ENCODE data around the gene ALDH1A1.

ALDH1A1 gene

DNA sequence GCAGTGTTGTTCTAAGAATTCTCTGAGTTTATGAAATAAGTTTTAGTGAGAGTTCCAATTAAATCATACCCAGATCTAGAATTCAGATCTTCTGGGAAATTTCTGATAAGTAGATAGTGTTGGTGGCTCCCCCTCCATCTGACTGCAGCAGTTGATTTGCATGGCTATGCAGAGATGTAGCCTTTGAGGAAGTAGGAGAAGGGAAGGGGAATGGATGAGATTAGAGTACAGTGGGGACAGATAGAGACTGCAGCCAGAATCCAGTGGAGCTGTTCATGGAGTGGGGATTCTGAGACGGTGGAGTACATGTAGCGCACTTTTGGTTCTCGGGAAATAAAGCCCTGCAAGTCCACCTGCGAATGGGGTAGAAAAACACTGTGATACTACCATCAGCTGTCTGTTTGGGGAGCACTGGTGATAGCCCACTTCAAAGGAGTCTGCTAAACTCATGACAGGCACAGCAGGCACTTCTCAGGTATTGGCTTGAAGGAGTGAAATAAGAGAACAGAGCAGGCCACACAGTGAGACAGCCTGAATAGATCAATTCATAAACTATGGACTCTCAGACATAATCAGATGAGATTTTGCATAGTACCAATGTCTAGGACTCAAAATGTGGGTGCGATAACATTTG, 96.8 kb downstream of the ALDH1A1 start:
- DNase-seq (ENCODE audit: low spot score), result no peak

DNA sequence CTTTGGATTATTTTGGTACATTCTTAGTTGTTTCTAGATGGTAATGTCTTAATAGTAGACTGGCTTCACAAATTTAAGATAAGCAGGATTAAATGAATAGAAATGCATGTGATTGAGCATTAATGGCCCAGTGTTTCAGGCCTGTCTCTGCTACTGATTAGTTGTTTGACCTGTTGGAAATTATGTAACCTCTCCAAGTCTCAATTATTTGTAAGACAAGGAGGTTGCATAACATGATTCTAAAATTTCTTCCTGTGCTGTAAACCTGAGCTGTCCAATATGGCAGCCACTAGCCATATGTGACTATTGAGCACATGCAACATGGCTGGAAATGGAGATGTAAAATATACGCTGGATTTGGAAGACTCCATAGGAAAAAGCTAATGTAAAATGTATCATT, 97.5 kb downstream of the ALDH1A1 start:
- no peak for DNase-seq (ENCODE audit: low spot score)

Measured in SW480 (cell line).